Parathyroid adenoma (tissue), 2 donors: ENCODE measurements around the gene AKAP8L.

Experiments
- H2AFZ ChIP-seq: fragments of 300-600 bp; sonication (generic); one replicate; pipeline ENCODE4 v1.7.0; 2017; ENCODE audit warnings: antibody characterized with exemption, mild to moderate bottlenecking
- H3K27ac ChIP-seq: fragments of 300-600 bp; sonication (generic); one replicate; pipeline ENCODE4 v1.7.0; 2017
- H3K27me3 ChIP-seq: fragments of 300-600 bp; sonication (generic); one replicate; pipeline ENCODE4 v1.7.0; 2017; ENCODE audit warnings: low read length; ENCODE audit not compliant: control insufficient read depth, insufficient read depth
- H3K36me3 ChIP-seq: fragments of 300-600 bp; sonication (generic); one replicate; pipeline ENCODE4 v1.7.0; 2017; ENCODE audit warnings: low read length; ENCODE audit not compliant: control insufficient read depth, insufficient read depth
- H3K4me1 ChIP-seq: fragments of 300-600 bp; sonication (generic); one replicate; pipeline ENCODE4 v1.7.0; 2017; ENCODE audit warnings: control low read depth
- H3K4me2 ChIP-seq: fragments of 300-600 bp; sonication (generic); one replicate; pipeline ENCODE4 v1.7.0; 2017; ENCODE audit warnings: low read length
- H3K4me3 ChIP-seq: fragments of 300-600 bp; sonication (generic); one replicate; pipeline ENCODE4 v1.7.0; 2017; ENCODE audit warnings: low read depth, low read length
- H3K79me2 ChIP-seq: fragments of 300-600 bp; sonication (generic); one replicate; pipeline ENCODE4 v1.7.0; 2017; ENCODE audit warnings: control low read depth
- H3K9ac ChIP-seq: fragments of 300-600 bp; sonication (generic); one replicate; pipeline ENCODE4 v1.7.0; 2017; ENCODE audit warnings: mild to moderate bottlenecking
- H3K9me3 ChIP-seq: fragments of 300-600 bp; sonication (generic); one replicate; pipeline ENCODE4 v1.7.0; 2017; ENCODE audit warnings: low read length; ENCODE audit not compliant: control insufficient read depth
- TF ChIP-seq, protein P1 (sequence below): fragments of 300-600 bp; sonication (generic); IDR thresholded peaks from one replicate; pipeline ENCODE4 v1.7.0; 2017; ENCODE audit warnings: antibody characterized with exemption, mild to moderate bottlenecking
- donor health status: primary hyperparathyroidism.

The AKAP8L gene

DNA sequence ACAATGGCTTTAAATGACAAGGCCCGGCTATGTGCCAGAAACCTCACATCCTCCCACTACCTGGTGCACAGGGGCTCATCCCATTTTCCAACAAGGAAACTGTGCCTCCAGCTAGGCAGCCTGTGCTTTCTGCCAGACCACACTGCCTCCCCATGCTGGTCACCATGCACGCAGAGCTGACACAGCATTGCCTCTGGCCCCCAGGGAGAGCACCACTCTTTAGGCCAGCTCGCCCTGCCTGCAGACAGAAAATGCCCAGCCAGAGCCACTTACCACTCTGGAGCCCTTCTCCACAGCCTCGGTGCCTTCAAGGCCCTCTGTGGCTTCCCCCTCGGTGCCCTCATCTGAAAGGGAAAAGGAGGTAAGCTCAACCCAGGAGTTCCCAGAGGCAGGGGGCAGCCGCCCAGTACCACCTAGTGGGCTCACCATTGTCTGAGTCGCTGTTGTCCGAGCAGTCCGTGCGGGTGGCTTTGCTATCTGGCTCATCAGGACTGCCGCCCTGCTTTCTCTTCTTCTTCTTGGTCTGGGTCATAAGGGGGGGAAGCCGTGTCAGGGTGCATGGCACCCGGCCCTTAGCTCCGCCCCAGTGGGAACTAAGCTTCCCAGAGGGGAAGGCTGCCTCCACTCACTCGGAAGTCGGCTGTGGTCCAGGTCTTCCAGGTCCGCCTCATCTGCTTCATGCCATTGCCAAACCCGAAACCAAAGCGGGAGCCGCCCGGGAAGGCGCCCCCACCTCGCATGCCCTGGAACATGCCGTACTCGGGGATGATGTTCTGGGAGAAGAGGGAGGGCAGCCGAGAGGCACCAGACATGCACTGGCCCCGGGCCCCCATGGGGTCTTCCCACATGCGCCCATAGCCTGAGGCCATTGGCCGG is 18.0 kb downstream of the AKAP8L start:
- H3K27me3 ChIP-seq: no peaks in the 10 kb centered on the region
- H3K36me3 ChIP-seq: no peaks in the 10 kb centered on the region
- TF ChIP-seq, protein P1, sequence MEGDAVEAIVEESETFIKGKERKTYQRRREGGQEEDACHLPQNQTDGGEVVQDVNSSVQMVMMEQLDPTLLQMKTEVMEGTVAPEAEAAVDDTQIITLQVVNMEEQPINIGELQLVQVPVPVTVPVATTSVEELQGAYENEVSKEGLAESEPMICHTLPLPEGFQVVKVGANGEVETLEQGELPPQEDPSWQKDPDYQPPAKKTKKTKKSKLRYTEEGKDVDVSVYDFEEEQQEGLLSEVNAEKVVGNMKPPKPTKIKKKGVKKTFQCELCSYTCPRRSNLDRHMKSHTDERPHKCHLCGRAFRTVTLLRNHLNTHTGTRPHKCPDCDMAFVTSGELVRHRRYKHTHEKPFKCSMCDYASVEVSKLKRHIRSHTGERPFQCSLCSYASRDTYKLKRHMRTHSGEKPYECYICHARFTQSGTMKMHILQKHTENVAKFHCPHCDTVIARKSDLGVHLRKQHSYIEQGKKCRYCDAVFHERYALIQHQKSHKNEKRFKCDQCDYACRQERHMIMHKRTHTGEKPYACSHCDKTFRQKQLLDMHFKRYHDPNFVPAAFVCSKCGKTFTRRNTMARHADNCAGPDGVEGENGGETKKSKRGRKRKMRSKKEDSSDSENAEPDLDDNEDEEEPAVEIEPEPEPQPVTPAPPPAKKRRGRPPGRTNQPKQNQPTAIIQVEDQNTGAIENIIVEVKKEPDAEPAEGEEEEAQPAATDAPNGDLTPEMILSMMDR: no peak
- peaks cover 62% of the 10 kb centered on the region for H3K79me2 ChIP-seq
- H2AFZ ChIP-seq: no peak overlapping the region
- no peak overlapping the region for H3K9ac ChIP-seq
- no peak overlapping the region for H3K4me2 ChIP-seq
- no peak overlapping the region for H3K4me3 ChIP-seq
- peaks cover 5% of the 10 kb centered on the region for H3K4me1 ChIP-seq
- no peak overlapping the region for H3K27ac ChIP-seq
- no peaks in the 10 kb centered on the region for H3K9me3 ChIP-seq

DNA sequence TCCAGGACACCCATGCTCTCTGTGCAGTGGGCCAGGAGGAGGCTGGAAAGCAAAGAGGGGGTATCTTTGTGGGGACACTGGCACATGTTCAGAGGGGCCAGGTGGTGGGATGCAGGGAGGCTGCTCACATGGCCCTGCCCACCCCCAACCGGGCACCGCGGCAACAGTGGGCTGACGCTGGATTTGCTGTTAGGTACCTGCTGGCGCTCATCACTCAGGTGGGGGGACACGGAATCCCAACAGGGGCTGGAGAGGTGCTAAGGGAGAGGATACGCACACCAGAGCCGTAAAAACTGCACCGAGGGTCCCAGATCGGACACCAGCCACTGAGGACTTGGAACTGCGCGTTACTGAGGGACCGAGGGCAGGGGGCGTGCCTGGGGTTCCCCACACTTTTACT is 19.2 kb downstream of the AKAP8L start:
- H3K4me1 ChIP-seq: peaks cover 5% of the 10 kb centered on the region
- H3K27ac ChIP-seq: no peak overlapping the region
- no peak overlapping the region for H3K4me3 ChIP-seq
- no peaks in the 10 kb centered on the region for H3K27me3 ChIP-seq
- H3K79me2 ChIP-seq: peaks cover 51% of the 10 kb centered on the region
- no peaks in the 10 kb centered on the region for H3K9me3 ChIP-seq
- H2AFZ ChIP-seq: no peak overlapping the region
- no peak overlapping the region for H3K9ac ChIP-seq
- TF ChIP-seq, protein P1: no peak
- H3K36me3 ChIP-seq: no peaks in the 10 kb centered on the region
- no peak overlapping the region for H3K4me2 ChIP-seq

DNA sequence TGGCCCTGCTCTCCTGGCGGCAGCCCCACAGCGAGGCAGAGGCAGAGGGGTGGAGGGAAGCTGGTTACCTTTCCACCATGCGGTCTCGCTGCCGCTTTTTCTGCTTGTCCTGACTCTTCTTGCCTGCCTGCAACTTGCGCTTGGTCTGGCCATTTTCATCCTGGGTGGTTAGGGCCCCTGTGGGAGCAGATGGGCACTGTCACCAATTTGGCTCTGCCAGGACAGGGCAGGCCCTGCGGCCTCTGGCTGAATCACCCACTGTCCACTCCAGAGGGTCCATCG is 19.6 kb downstream of the AKAP8L start:
- Histone ChIP-seq H3K36me3 (no peaks in the 10 kb centered on the region), H3K27ac (no peak overlapping the region), H2AFZ (no peak overlapping the region), H3K4me2 (no peak overlapping the region), H3K9ac (no peak overlapping the region), H3K4me3 (no peak overlapping the region), H3K27me3 (no peaks in the 10 kb centered on the region), H3K9me3 (no peaks in the 10 kb centered on the region), H3K4me1 (peaks cover 10% of the 10 kb centered on the region), H3K79me2 (peaks cover 47% of the 10 kb centered on the region)
- TF ChIP-seq, protein P1: no peak

DNA sequence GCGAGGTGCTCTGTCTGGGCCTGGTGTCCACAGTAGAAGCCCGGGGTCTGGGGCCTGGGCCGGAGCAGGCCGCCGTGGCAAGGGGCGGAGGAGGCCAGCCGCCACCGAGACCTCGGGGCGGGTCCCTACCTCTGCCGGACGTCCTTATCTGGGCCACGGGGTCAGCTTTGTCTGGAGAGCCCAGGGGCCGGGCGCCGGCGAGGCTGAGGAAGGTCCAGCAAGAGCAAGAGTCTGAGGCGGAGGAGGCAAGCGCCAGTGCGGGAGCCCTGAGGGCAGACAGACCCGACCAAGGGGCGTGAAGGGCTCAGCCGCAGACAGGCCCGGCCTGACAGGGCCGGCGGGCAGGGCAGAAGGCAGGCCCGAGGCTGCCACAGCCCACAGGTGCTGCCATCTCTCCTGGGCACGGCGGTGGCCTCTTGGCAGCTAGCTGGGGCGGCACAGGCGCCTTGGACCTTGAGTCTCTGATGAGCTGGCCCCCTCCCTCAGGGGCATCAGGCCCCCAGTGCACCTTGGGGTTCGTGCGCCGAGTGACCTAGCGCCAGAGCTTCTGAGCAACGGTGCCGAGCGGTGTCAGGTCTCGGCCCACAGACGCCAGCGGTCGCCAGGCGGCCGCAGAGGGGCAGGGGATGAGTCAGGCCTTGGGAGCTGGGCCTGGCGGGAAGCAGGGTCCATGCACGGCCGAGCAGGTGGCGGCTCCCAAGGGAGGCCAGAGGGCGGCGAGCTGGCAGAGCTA is 20.1 kb downstream of the AKAP8L start:
- H3K9me3 ChIP-seq: no peaks in the 10 kb centered on the region
- no peaks in the 10 kb centered on the region for H3K27me3 ChIP-seq
- no peak overlapping the region for H3K4me2 ChIP-seq
- no peak overlapping the region for H2AFZ ChIP-seq
- TF ChIP-seq, protein P1: no peak
- peaks cover 11% of the 10 kb centered on the region for H3K4me1 ChIP-seq
- no peak overlapping the region for H3K4me3 ChIP-seq
- H3K79me2 ChIP-seq: peaks cover 41% of the 10 kb centered on the region
- H3K27ac ChIP-seq: no peak overlapping the region
- H3K9ac ChIP-seq: no peak overlapping the region
- H3K36me3 ChIP-seq: no peaks in the 10 kb centered on the region
